ENCODE results near the gene NR5A1.

NR5A1 gene

DNA sequence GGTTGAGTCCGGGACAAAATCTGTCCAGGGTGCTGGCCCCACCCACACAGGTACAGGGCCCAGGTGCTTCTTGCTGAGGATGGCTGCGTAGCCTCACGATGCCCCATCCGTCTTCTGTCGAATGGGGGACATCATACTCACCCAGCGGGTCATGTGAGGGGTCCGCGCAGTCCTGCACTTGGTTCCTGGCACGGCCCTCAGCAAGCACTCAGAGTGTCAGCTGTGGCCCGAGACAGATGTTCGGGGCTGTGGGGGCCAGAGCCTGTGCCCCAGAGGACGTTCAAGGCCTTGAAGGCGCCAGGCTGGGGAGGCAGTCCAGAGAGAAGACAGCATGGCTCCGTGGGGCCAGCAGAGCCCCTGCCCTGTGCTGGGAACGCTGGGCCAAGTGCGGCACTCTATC is 27.8 kb downstream of the NR5A1 start:
- DNase-seq: no peak

- no peak for DNase-seq
Observed at GRCh38 chr9:124478354-124478753, 28.8 kb downstream of the NR5A1 start.

DNA sequence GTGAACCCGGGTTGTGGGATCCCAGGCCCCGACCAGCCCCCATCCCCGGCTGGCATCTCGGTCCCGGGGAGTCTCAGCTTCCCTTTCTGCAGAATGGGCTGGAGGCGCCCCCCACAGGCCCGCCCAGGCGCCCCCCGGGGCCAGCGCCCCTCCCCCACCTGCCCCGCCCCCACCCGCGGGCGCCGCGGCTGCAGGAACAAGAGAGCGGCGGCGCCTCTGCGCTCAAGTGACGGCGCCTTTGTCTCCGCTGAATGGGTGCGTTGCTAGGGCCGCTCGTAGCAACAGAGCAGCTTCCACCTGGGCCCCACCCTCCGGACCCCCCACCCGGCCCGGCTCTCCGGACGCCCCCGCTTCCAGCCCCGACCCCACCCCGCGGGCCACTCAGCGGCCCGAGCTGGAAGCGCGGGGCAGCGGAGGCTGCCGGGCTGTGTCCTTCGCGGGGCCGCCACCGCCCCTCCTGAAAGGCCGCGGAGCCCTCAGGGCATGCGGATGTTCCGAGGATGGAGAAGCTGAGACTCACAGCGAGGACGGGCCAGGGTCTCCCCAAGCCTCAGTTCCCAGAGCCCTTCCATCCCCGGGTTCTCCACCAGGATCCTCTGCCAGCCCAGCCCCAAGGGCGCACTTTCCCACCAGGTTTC is 29.4 kb downstream of the NR5A1 start:
- no peak for DNase-seq

DNA sequence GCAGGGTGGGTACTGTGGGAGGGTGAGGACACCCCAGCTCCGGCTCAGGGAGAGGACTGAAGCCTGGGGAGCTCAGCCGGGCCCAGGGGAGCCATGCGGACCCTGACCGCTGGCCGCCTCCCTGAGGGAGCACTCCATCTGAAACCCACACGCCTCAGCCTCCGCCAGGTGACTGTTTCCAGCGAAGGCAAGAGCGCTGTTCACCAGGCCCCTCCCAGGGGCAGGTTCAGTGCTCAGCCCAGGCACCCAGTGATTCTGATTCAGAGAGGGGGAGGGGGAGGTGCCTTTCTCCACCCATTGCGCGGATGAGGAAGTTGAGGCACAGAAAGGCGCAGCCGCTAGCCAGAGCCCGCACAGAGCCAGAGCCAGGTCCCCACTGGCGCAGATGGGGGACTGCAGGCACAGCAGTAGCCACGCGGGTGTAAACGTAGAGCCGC is 30.0 kb downstream of the NR5A1 start:
- DNase-seq: no peak

- no peak for DNase-seq
Observed at GRCh38 chr9:124475868-124476690, 31.1 kb downstream of the NR5A1 start.

GRCh38 chr9:124475158-124475867 is 31.9 kb downstream of the NR5A1 start:
- DNase-seq: no peak

DNA sequence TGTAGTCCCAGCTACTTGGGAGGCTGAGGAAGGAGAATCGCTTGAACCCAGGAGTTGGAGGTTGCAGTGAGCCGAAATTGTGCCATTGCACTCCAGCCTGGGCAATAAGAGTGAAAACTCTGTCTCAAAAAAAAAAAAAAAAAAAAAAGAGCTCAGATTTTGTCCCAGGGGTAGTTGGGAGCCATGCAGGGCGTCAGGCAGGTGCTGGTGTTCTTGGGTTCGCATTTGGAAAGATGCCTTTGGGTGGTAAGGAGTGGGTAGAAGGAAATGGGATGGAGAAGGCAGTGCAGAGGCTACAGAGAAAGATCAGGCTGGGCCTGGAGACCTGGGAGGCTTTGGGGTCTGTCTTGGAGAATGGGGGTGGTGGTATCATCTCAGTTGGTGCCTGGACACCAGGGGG is 33.0 kb downstream of the NR5A1 start:
- no peak for DNase-seq

DNA sequence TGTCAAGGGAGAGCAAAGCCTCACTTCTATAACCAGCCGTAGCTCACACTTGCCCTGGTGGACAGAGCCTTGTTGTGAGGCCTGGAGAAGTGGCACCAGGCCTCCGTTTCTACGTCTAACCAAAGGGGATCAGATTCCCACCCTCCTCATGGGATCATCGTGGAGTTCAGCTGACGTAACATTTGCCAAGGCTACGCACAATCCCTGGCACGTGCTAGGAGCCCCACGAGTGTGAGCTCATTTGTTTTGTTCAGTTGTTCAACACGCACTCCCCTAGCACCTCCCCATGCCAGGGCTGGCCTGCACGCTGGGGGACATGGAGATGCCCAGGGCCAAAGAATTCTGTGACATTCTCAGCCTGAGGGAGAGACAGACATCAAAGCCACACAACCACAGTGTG is 33.9 kb downstream of the NR5A1 start:
- no peak for DNase-seq

GRCh38 chr9:124472770-124473169 is 34.4 kb downstream of the NR5A1 start:
- DNase-seq: no peak

DNA sequence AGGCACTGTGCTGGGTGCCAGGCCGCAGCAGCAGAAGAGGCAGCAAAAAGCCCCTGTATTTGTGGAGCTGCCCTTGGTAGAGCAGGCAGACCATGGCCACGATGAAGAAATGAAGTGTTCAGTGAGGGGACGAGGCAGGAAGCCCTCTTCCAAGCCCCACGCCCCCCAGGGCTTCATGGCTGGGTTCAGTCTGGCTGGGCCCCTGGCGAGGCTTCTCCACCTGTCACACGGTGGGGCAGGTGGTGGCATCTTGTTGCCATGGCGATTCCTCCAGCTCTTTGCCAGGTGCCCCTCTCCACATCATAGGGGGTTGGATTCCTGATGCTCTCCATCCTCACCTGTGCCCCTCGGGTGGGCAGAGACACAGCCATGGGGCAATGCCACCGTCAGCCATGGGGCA is 35.4 kb downstream of the NR5A1 start:
- DNase-seq: no peak

DNA sequence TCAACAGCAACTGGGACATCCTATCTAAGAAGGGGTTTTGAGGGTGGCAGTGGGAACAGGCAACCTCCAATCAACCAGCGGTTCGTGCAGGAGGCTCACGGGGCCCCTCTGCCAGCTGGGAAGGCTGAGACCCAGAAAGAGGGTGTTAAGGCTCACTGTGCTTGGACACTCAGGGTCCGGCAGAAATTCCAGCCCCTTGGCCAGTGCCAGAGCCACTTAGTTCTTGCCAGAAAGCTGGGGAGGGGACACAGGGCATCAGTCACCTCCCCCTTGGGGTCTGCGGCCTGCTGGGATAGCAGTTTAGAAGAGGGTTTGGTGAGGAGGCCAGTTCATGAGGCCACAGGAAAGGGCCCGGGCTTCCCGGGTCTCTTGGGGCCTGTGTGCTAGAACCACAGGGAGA is 36.5 kb downstream of the NR5A1 start:
- no peak for DNase-seq

- no peak for DNase-seq
Observed at GRCh38 chr9:124470306-124470705, 36.9 kb downstream of the NR5A1 start.

- no peak for DNase-seq
Observed at GRCh38 chr9:124469011-124469832, 38.0 kb downstream of the NR5A1 start.

- DNase-seq: no peak
Observed at GRCh38 chr9:124468061-124468740, 39.0 kb downstream of the NR5A1 start.

DNA sequence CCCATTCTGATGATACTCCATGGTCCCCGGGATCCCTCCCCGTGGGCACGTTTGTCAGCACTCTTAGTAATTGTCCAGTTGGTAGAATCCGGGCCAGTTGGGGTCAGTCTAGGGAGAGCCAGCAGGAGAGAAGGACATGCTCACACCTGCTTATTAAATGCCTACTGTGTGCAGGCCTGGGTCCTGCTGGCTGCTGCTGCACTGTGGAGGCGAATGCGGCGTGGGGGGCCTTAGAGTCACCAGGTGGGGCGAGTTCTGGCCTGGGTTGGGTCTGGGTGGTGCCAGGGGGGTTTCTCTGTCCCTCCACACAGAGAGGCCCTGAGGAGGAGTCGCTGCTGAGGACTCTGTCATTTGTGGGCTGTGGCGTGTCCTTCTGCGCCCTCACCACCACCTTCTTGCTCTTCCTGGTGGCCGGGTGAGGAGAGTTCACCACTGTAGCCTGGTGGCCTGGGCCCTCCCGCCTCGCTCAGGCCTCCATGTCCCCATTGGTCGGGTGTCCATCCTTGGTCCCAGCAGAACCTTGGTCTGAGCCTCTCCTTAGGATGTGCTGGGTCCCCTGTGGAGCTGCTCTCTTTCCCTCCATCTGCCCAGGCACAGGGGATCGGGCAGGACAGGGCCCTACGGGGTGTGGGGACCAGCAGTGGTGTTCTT is 39.7 kb downstream of the NR5A1 start:
- DNase-seq: no peak

GRCh38 chr9:124465736-124466135 is 41.5 kb downstream of the NR5A1 start:
- no peak for DNase-seq

GRCh38 chr9:124462739-124463138 is 44.5 kb downstream of the NR5A1 start:
- DNase-seq: no peak

- DNase-seq: no peak
Observed at GRCh38 chr9:124458441-124458840, 48.8 kb downstream of the NR5A1 start.

DNA sequence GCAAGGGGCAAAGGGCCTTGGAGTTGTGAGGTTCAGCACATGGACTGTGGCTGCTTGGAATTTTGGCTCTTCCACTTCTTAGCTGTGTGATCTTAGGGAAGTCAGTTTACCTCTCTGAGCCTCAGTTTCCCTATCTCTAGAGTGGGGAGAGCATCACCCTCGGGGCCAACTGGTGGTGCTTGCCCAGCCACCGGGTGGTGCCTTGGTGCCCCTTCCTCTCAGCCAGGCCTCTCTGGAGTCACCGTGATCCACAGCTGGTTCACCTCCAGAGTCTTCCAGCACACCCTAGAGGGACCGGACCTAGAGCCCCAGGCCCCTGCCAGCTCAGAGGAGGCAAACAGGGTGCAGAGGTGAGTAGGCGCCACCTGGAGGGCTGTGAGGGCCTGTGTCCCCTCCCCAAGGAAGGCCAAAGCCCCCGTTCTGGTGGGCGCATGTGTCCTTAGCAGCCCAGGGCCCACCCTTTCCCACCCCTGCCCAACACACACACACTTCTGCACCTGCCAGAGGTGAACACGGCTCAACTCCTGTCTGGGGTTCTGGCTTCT is 49.2 kb downstream of the NR5A1 start:
- no peak for DNase-seq

DNA sequence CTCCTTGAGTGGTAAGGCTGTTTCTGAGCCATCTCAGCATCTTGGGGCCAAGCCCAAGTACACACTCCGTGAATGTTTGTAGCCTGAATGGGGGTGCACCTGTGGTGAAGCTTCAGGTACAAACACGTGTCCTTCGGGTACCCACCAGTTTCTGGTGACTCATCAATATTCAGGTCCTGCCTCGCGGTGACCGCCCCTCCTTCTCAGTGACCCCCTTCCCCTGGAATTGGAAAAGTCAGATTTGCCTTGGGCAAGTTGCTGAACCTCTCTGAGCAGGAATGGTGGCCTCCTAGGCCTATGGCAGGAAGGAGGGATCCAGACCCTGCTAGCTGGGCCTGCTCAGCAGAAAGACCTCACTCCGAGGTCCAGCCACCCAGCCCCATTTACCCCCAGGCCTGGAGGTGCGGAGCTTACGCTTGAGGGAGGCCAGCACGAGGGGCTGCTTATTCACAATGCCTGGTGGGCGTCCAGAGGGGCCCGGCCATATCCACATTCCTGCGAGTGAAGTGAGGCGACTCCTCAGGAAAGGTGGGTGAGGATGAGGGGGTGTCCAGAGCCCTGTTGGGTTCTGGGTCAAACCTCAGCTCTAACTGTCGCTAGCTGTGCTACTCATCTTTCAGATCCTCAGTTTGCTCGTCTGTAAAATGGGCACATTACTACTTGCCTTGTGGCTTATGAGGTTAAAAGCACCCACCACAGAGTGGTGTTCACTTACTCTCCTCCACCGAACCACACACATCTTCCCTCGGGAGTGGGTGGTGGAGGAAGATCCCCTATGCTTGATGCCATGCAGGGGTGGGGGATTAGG is 49.9 kb downstream of the NR5A1 start:
- no peak for DNase-seq

All from stimulated activated CD4-positive, alpha-beta T cell treated with anti-CD3 and anti-CD28 coated beads, Interleukin-4, amount 100 ng/mL, for 4 hours (primary cell).